ENCODE measurements around the gene FAM120B.

- TF ChIP-seq, protein P1, sequence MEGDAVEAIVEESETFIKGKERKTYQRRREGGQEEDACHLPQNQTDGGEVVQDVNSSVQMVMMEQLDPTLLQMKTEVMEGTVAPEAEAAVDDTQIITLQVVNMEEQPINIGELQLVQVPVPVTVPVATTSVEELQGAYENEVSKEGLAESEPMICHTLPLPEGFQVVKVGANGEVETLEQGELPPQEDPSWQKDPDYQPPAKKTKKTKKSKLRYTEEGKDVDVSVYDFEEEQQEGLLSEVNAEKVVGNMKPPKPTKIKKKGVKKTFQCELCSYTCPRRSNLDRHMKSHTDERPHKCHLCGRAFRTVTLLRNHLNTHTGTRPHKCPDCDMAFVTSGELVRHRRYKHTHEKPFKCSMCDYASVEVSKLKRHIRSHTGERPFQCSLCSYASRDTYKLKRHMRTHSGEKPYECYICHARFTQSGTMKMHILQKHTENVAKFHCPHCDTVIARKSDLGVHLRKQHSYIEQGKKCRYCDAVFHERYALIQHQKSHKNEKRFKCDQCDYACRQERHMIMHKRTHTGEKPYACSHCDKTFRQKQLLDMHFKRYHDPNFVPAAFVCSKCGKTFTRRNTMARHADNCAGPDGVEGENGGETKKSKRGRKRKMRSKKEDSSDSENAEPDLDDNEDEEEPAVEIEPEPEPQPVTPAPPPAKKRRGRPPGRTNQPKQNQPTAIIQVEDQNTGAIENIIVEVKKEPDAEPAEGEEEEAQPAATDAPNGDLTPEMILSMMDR (conservative IDR thresholded peaks at IDR 0.05; ENCODE audit: low read depth in 2 of 2) = no peak
- TF ChIP-seq EZH2 (IDR thresholded peaks at IDR 0.05; ENCODE audit: low read depth, unreplicated experiment) (no peak), JUNB (IDR thresholded peaks at IDR 0.05; ENCODE audit: unreplicated experiment) (no peak)
Observed at GRCh38 chr6:170271771-170272314, 34.7 kb upstream of the FAM120B start.

All from GM23338 (cell line).